Panc1 (cell line): ENCODE measurements around the gene OMP. TPM values are rescaled to one million over a fixed set of nuclear protein-coding genes. Genes with fewer than 3 reads are reported as not detected.

ENCODE experiments used
- ATAC-seq: fragments of 200-7000 bp; cut with Tn5 transposase; 2 replicates; pipeline ENCODE4 v1.9.1; 2020; ENCODE audit warnings: mild to moderate bottlenecking, moderate library complexity
- BruUV-seq: library from RNA; stranded (reverse); fragments of 400-500 nt; replicated peaks from 2 replicates; lab custom pipeline; 2021; lab: Mats Ljungman, UMichigan
- CTCF ChIA-PET: fragments of 300-600 bp; sonication (Branson Sonifier 250); formaldehyde crosslinking; loops from one replicate; lab custom pipeline; 2022; ENCODE audit warnings: antibody characterized with exemption; lab: Charles Lee
- POLR2A ChIA-PET: fragments of 300-600 bp; sonication (Branson Sonifier 250); formaldehyde crosslinking; loops from one replicate; lab custom pipeline; 2022; ENCODE audit warnings: antibody characterized with exemption; lab: Charles Lee
- DNase-seq: peaks from one replicate; pipeline ENCODE4 v3.0.0-alpha.2; 2010; ENCODE audit warnings: low read depth, low spot score
- H3K27ac ChIP-seq: 2 replicates; pipeline ENCODE4 v1.5.1; 2011; ENCODE audit warnings: mild to moderate bottlenecking, low read length, inconsistent platforms
- H3K27me3 ChIP-seq: fragments of 200-500 bp; sonication (Bioruptor generic); 2 replicates; pipeline ENCODE4 v1.6.0; 2014; ENCODE audit warnings: low read length, inconsistent platforms; ENCODE audit not compliant: control insufficient read depth, insufficient read depth
- H3K36me3 ChIP-seq: fragments of 200-500 bp; sonication (Bioruptor generic); 2 replicates; pipeline ENCODE4 v1.5.1; 2014; ENCODE audit warnings: inconsistent platforms, mild to moderate bottlenecking, low read length, moderate library complexity; ENCODE audit not compliant: control insufficient read depth, insufficient read depth
- H3K4me1 ChIP-seq: 2 replicates; pipeline ENCODE4 v1.5.1; 2011; ENCODE audit warnings: inconsistent platforms, mild to moderate bottlenecking, low read length, moderate library complexity; ENCODE audit not compliant: control insufficient read depth, insufficient read depth
- H3K4me3 ChIP-seq, 2 experiments: 2 replicates each; pipeline ENCODE4 v1.5.1; 2011 to 2012; ENCODE audit warnings: low read depth in 2 of 2, low read length in 2 of 2, mild to moderate bottlenecking in 2 of 2, inconsistent platforms in 1 of 2, moderate library complexity in 1 of 2
- H3K9me3 ChIP-seq: fragments of 200-500 bp; sonication (Bioruptor generic); 2 replicates; pipeline ENCODE4 v1.5.1; 2014; ENCODE audit warnings: low read depth, mild to moderate bottlenecking, inconsistent platforms, low read length, moderate library complexity; ENCODE audit not compliant: control insufficient read depth, insufficient read depth
- POLR2AphosphoS5 ChIP-seq: IDR thresholded peaks from 2 replicates; pipeline ENCODE4 v1.6.1; 2012; ENCODE audit warnings: mild to moderate bottlenecking, low read depth, low read length, moderate library complexity
- SIN3A ChIP-seq: IDR thresholded peaks from 2 replicates; pipeline ENCODE4 v1.6.1; 2012; ENCODE audit warnings: low read depth, mild to moderate bottlenecking, low read length, moderate library complexity, borderline replicate concordance; ENCODE audit not compliant: insufficient read depth
- TCF7L2 ChIP-seq: IDR thresholded peaks from 2 replicates; pipeline ENCODE4 v1.6.1; 2011; ENCODE audit warnings: mild to moderate bottlenecking, low read depth, low read length, inconsistent platforms
- in situ Hi-C: cut with HindIII; loops from 2 replicates; pipeline ENCODE4 v1.10.0; 2016; ENCODE audit warnings: low sequenced_read_pairs, low pct_unique_long_range_greater_than_20kb
- intact Hi-C: fragments of 100-400 bp; cut with micrococcal nuclease; formaldehyde crosslinking; loops from one replicate; pipeline ENCODE4 v1.10.0; 2022; ENCODE audit not compliant: unreplicated experiment
- total RNA-seq: library from RNA; stranded (reverse); gene quantifications from one replicate; pipeline ENCODE4 v1.2.1, GENCODE V29; 2021; ENCODE audit not compliant: unreplicated experiment
- TF ChIP-seq, protein P1 (sequence below), 2 experiments: IDR thresholded peaks; 2 replicates each; pipeline ENCODE4 v1.6.1; 2011 to 2012; ENCODE audit warnings: low read depth in 2 of 2, control low read depth in 1 of 2, low read length in 1 of 2, mild to moderate bottlenecking in 1 of 2, moderate library complexity in 1 of 2; ENCODE audit not compliant: insufficient read depth in 1 of 2
- TF ChIP-seq, protein P2 (sequence below): fragments of 450-650 bp; IDR thresholded peaks from 2 replicates; pipeline ENCODE4 v1.5.1; 2017; ENCODE audit warnings: mild to moderate bottlenecking

The OMP gene
- total RNA-seq, 1 experiment from 2014 or later: 1.5 TPM

DNA sequence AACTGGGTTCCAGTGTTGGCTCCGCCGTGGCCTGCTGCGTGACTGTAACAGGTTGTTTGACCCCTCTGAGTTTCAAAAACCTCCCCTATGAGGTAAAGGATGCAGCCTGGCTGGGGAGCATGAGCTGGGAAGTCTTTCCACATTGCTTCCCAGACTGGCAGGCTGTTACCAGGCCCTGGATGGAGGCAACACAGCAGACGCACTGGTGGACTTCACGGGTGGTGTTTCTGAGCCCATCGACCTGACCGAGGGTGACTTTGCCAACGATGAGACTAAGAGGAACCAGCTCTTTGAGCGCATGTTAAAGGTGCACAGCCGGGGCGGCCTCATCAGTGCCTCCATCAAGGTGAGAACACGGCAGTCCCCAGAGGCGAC, 11.4 kb downstream of the OMP start:
- Histone ChIP-seq H3K36me3 (no peaks in the 10 kb centered on the region), H3K4me3 (no peak overlapping the region), H3K27ac (no peak overlapping the region), H3K9me3 (no peaks in the 10 kb centered on the region), H3K27me3 (no peaks in the 10 kb centered on the region), H3K4me1 (peaks cover 7% of the 10 kb centered on the region)
- POLR2A ChIA-PET: no interaction called here
- CTCF ChIA-PET: interaction anchor here (1.5 kb wide), 1 partner anchor 66 kb away, joined by 15 read pairs; no protein-coding TSS in a partner anchor
- in situ Hi-C loops: no loop called here
- no TSS peak for BruUV-seq
- intact Hi-C loops: loop anchor here (5.0 kb wide), 1 partner anchor 67 kb away; no protein-coding TSS in a partner anchor
- TF ChIP-seq POLR2AphosphoS5 (no peak), TCF7L2 (no peak), SIN3A (no peak)
- TF ChIP-seq, protein P1, sequence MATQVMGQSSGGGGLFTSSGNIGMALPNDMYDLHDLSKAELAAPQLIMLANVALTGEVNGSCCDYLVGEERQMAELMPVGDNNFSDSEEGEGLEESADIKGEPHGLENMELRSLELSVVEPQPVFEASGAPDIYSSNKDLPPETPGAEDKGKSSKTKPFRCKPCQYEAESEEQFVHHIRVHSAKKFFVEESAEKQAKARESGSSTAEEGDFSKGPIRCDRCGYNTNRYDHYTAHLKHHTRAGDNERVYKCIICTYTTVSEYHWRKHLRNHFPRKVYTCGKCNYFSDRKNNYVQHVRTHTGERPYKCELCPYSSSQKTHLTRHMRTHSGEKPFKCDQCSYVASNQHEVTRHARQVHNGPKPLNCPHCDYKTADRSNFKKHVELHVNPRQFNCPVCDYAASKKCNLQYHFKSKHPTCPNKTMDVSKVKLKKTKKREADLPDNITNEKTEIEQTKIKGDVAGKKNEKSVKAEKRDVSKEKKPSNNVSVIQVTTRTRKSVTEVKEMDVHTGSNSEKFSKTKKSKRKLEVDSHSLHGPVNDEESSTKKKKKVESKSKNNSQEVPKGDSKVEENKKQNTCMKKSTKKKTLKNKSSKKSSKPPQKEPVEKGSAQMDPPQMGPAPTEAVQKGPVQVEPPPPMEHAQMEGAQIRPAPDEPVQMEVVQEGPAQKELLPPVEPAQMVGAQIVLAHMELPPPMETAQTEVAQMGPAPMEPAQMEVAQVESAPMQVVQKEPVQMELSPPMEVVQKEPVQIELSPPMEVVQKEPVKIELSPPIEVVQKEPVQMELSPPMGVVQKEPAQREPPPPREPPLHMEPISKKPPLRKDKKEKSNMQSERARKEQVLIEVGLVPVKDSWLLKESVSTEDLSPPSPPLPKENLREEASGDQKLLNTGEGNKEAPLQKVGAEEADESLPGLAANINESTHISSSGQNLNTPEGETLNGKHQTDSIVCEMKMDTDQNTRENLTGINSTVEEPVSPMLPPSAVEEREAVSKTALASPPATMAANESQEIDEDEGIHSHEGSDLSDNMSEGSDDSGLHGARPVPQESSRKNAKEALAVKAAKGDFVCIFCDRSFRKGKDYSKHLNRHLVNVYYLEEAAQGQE (IDR thresholded peaks at IDR 0.05; ENCODE audit: insufficient read depth in 1 of 2, low read depth in 2 of 2, low read length in 1 of 2): no peak
- TF ChIP-seq, protein P2, sequence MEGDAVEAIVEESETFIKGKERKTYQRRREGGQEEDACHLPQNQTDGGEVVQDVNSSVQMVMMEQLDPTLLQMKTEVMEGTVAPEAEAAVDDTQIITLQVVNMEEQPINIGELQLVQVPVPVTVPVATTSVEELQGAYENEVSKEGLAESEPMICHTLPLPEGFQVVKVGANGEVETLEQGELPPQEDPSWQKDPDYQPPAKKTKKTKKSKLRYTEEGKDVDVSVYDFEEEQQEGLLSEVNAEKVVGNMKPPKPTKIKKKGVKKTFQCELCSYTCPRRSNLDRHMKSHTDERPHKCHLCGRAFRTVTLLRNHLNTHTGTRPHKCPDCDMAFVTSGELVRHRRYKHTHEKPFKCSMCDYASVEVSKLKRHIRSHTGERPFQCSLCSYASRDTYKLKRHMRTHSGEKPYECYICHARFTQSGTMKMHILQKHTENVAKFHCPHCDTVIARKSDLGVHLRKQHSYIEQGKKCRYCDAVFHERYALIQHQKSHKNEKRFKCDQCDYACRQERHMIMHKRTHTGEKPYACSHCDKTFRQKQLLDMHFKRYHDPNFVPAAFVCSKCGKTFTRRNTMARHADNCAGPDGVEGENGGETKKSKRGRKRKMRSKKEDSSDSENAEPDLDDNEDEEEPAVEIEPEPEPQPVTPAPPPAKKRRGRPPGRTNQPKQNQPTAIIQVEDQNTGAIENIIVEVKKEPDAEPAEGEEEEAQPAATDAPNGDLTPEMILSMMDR: no peak
- DNase-seq: no peak
- ATAC-seq: no peak

DNA sequence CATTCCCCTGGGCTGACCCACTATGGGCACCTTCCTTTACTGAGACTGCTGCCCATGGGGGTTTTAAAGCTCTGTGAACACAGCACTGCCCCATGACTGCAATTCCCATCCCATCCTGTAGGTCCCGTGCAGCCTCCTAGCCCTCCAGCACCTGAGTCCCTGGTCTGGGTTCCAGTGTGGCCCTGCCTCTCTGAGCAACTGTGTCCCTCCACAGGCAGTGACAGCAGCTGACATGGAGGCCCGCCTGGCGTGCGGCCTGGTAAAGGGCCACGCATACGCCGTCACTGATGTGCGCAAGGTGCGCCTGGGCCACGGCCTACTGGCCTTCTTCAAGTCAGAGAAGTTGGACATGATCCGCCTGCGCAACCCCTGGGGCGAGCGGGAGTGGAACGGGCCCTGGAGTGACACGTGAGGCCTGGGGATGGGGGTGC, 12.6 kb downstream of the OMP start:
- in situ Hi-C loops: no loop called here
- no TSS peak for BruUV-seq
- TF ChIP-seq, protein P2: no peak; the same call in 1 of the 2 replicates
- ChIA-PET POLR2A (no interaction called here), CTCF (interaction anchor here (0.6 to 1.5 kb wide), 6 partner anchors 13 to 867 kb away, joined by 3 to 10 read pairs (median 3); partner anchors contain the start of gene MYO7A)
- ATAC-seq (peak; percentile 52; the same call in 1 of the 2 replicates), DNase-seq (no peak)
- H3K4me1 ChIP-seq: peaks cover 4% of the 10 kb centered on the region
- intact Hi-C loops: no loop called here
- no peak overlapping the region for H3K27ac ChIP-seq
- H3K36me3 ChIP-seq: no peaks in the 10 kb centered on the region
- no peaks in the 10 kb centered on the region for H3K9me3 ChIP-seq
- no peaks in the 10 kb centered on the region for H3K27me3 ChIP-seq
- no peak overlapping the region for H3K4me3 ChIP-seq
